GM10266 (cell line): ENCODE results near the gene FAM3A.

Source experiments
- DNase-seq: peaks from one replicate; pipeline ENCODE4 v3.0.0; 2012; ENCODE audit errors: extremely low spot score
- CTCF ChIP-seq: IDR thresholded peaks from 2 replicates; pipeline ENCODE4 v1.5.1; 2012; ENCODE audit warnings: mild to moderate bottlenecking, low read depth; ENCODE audit not compliant: control insufficient read depth, insufficient read depth; ENCODE audit errors: missing control alignments

FAM3A gene

GRCh38 chrX:154459832-154460231, 56.2 kb downstream of the FAM3A start:
- no peak for DNase-seq
- TF ChIP-seq CTCF, result no peak

- TF ChIP-seq CTCF, result no peak
- no peak for DNase-seq
Measured at GRCh38 chrX:154458954-154459778, 56.9 kb downstream of the FAM3A start.

- peak; percentile 84 for DNase-seq
- no peak for TF ChIP-seq CTCF
Measured at GRCh38 chrX:154458116-154458953, 57.7 kb downstream of the FAM3A start, which contains the start of gene PLXNA3. Gene PLXNA3, plus strand, starts transcription at chrX:154458281. Its CDS starts 1,903 bp downstream, at chrX:154460184.

GRCh38 chrX:154457491-154458115, 58.4 kb downstream of the FAM3A start:
- peak; percentile 87 for DNase-seq
- TF ChIP-seq CTCF, result no peak
